C4-2B (cell line): ENCODE results near the gene SYNPR.

ENCODE experiments used
- H3K27ac ChIP-seq: fragments of 450-650 bp; 2 replicates; pipeline ENCODE4 v1.5.1; 2017
- ZFX ChIP-seq: fragments of 450-650 bp; IDR thresholded peaks from 2 replicates; pipeline ENCODE4 v1.6.1; 2017
- TF ChIP-seq, protein P1 (sequence below): fragments of 450-650 bp; conservative IDR thresholded peaks from 2 replicates; pipeline ENCODE4 v1.5.1; 2017; ENCODE audit warnings: mild to moderate bottlenecking

The SYNPR gene

DNA sequence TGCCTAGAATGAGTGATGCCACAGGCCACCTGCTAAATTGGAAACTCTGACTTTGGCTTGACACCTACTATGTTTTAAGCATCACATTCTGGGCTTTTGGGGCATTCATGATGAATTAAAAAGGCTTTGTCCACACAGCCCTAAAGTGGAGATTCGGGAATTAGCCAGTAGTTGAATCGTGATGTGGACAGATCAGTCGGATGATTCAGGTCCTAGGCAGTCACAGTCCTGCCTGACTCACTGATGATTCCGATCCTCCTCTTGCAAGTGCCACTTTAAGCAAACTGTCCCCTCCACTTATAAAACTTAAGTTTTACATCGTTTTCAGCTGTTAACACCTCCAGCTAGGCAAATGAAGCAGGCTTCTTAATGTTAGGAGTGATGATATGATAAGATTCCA lies 75.3 kb downstream of the SYNPR start:
- no peak overlapping the region for H3K27ac ChIP-seq
- TF ChIP-seq, protein P1, sequence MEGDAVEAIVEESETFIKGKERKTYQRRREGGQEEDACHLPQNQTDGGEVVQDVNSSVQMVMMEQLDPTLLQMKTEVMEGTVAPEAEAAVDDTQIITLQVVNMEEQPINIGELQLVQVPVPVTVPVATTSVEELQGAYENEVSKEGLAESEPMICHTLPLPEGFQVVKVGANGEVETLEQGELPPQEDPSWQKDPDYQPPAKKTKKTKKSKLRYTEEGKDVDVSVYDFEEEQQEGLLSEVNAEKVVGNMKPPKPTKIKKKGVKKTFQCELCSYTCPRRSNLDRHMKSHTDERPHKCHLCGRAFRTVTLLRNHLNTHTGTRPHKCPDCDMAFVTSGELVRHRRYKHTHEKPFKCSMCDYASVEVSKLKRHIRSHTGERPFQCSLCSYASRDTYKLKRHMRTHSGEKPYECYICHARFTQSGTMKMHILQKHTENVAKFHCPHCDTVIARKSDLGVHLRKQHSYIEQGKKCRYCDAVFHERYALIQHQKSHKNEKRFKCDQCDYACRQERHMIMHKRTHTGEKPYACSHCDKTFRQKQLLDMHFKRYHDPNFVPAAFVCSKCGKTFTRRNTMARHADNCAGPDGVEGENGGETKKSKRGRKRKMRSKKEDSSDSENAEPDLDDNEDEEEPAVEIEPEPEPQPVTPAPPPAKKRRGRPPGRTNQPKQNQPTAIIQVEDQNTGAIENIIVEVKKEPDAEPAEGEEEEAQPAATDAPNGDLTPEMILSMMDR: no peak
- TF ChIP-seq ZFX: no peak

DNA sequence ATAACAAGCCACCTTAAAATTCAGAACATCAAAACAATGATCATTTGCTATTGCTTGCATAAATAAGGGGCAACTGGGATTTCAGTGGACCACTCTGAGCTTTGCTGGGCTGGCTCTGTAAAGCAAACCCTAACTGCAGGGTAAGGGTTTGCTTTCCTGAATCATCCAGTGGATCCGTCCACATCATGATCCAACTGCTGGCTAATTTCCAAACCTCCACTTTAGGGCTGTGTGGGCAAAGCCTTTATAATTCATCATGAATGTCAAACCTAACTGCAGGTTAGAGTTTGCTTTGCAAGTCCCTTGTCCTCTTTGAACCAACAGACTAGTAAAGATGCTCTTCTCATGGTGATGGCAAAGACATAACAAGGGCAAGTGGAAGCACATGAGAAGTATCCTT lies 76.1 kb downstream of the SYNPR start:
- TF ChIP-seq, protein P1: no peak
- no peak for TF ChIP-seq ZFX
- no peak overlapping the region for H3K27ac ChIP-seq

DNA sequence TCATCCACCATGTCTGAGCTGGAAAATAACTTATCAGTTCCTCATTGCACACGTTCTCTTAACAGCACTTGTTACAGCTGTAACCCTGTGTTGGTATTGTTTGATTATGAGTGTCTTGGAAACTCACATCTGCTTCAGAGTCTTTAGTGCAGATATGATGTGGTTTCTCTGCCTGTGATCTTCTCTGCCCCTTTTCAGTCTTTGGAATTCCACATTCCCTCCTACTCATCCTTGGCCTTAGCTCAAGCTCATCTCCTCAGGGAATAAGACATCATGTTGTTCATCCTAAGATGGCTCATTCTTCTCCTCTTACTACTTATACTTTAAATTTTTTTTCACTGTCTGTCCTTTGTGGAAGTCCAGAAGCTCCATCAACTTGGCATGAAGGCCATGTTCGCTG lies 77.7 kb downstream of the SYNPR start:
- H3K27ac ChIP-seq: no peak overlapping the region
- no peak for TF ChIP-seq ZFX
- TF ChIP-seq, protein P1: no peak

DNA sequence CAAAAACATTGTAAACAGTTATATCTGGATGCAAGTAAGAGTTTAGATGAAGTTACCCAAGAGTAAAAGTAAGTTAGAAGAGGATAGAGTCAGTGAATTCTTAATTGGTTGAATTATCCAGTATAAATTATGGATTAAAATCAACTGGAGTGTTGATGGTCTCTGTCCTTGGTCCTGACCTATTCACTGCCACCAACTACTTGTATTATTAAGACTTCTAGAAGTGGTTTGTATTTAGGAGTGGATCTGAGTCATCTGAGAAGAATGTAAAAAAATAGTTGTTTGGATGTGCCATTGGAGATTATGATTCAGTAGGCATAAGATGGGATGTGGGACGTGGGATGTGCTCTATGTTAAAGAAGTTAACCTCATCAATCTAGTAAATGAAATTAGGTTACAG lies 86.4 kb downstream of the SYNPR start:
- no peak for TF ChIP-seq ZFX
- no peak overlapping the region for H3K27ac ChIP-seq

DNA sequence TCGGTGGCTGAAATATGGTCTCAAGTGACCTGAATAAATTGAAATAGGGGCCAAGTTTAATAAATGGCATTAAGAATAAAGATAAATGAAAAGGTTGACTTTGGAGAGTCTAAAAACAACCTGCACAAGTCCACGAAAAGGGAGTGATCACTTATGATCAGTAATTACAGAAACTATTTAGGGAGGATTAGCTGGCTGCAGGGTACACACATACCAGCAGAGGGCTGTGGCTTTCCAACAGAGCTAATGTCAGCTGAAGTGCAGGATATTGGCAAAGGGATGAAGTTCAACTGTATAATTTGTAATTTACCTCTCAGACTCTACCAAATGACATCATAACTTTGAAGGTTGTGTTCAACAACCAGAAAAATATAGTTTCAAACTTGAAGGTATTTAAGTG lies 86.8 kb downstream of the SYNPR start:
- no peak overlapping the region for H3K27ac ChIP-seq
- no peak for TF ChIP-seq ZFX
- TF ChIP-seq, protein P1: peak; percentile 22; the same call in 1 of the 2 replicates

DNA sequence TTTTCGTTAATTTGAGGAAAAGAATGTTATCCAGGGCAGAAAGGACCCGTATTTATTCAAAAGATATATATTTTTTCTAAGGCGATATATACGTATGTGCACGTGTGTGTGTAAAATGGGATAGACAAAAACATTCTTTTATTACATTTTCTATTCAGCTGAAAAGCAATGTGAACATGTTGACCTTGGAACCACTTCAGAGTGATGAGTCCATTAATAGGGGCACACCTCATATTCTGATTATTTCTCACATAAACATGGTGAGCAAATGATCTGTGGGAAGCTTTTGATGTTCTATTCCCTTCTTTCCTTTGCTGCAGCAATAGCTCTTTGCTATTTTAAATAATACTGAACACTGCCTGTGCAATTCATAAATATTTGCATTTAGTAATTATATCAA lies 87.6 kb downstream of the SYNPR start:
- TF ChIP-seq ZFX: no peak
- TF ChIP-seq, protein P1: no peak

DNA sequence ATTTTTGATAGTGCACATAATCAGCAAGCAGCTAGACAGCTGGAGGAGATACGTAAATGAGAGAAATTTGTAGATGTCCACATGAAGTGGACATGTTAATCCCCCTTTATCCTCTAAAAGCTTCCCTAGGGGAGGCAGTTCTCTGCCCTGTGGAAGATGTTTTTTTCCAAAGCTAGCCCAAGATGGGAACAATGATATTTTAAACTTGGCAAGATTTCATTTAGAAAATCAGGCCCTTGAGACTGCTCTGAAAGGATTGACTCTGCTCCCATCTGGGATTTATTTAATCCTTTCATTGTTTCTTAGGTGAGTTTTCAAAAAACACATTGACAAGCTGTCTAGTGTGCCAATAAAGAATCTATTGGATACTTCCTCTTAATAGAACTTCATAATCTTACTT lies 92.0 kb downstream of the SYNPR start:
- TF ChIP-seq, protein P1: no peak
- no peak for TF ChIP-seq ZFX
- no peak overlapping the region for H3K27ac ChIP-seq

More for the DNA sequence above, 87.6 kb downstream of the SYNPR start:
- H3K27ac ChIP-seq: no peak overlapping the region

DNA sequence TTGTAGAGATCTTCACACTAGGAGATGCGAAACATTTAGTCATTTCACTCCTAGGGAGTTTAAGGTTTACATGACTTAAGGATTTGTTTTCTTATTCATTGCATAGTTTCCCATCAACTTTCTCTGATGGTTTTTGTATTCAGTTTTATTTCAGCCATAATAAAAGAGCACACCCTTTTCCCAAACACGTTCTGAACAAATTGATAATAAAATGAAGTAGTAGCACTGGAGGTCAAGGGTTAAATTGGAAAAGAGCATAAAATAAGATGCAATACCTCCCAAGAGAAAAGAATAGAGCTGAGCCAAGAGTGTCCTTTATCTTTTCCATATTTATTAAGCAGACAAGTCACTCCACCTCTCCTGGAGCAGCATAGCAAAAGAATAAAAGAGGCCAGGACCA lies 104.9 kb downstream of the SYNPR start:
- no peak overlapping the region for H3K27ac ChIP-seq
- no peak for TF ChIP-seq ZFX
- TF ChIP-seq, protein P1: no peak
